Activated naive CD8-positive, alpha-beta T cell (primary cell): Measurements from ENCODE around the gene CCND1.

ENCODE experiments used
- H3K27ac Mint-ChIP-seq: one replicate; pipeline ENCODE4 v1.8.0; 2021; ENCODE audit warnings: mixed read lengths
- H3K27me3 Mint-ChIP-seq: one replicate; pipeline ENCODE4 v1.8.0; 2021; ENCODE audit warnings: mixed read lengths
- H3K36me3 Mint-ChIP-seq: one replicate; pipeline ENCODE4 v1.8.0; 2021; ENCODE audit warnings: mixed read lengths
- H3K4me1 Mint-ChIP-seq: one replicate; pipeline ENCODE4 v1.8.0; 2021; ENCODE audit warnings: low read depth, mixed read lengths
- H3K4me3 Mint-ChIP-seq: one replicate; pipeline ENCODE4 v1.8.0; 2021; ENCODE audit warnings: mild to moderate bottlenecking, mixed read lengths
- H3K9me3 Mint-ChIP-seq: one replicate; pipeline ENCODE4 v1.8.0; 2021; ENCODE audit warnings: low read depth, mixed read lengths

CCND1 gene

GRCh38 chr11:69651834-69652620, 11.1 kb downstream of the CCND1 start:
- H3K27ac Mint-ChIP-seq = no peak overlapping the region
- H3K27me3 Mint-ChIP-seq = no peaks in the 10 kb centered on the region
- no peaks in the 10 kb centered on the region for H3K4me1 Mint-ChIP-seq
- H3K4me3 Mint-ChIP-seq = no peak overlapping the region
- no peaks in the 10 kb centered on the region for H3K9me3 Mint-ChIP-seq
- H3K36me3 Mint-ChIP-seq = peaks cover 2% of the 10 kb centered on the region

- H3K27ac Mint-ChIP-seq = no peak overlapping the region
- no peaks in the 10 kb centered on the region for H3K4me1 Mint-ChIP-seq
- H3K27me3 Mint-ChIP-seq = no peaks in the 10 kb centered on the region
- H3K36me3 Mint-ChIP-seq = peaks cover 2% of the 10 kb centered on the region
- H3K4me3 Mint-ChIP-seq = no peak overlapping the region
- no peaks in the 10 kb centered on the region for H3K9me3 Mint-ChIP-seq
Measured at GRCh38 chr11:69652999-69653398, 12.0 kb downstream of the CCND1 start.

GRCh38 chr11:69653406-69653960, 12.5 kb downstream of the CCND1 start:
- Mint-ChIP-seq H3K27me3 (no peaks in the 10 kb centered on the region), H3K9me3 (no peaks in the 10 kb centered on the region), H3K4me1 (no peaks in the 10 kb centered on the region), H3K27ac (no peak overlapping the region), H3K36me3 (peaks cover 2% of the 10 kb centered on the region), H3K4me3 (no peak overlapping the region)

- Mint-ChIP-seq H3K27ac (no peak overlapping the region), H3K36me3 (peaks cover 2% of the 10 kb centered on the region), H3K9me3 (no peaks in the 10 kb centered on the region), H3K4me1 (no peaks in the 10 kb centered on the region), H3K4me3 (no peak overlapping the region), H3K27me3 (no peaks in the 10 kb centered on the region)
Measured at GRCh38 chr11:69654001-69654659, 13.2 kb downstream of the CCND1 start.

GRCh38 chr11:69654660-69655478, 13.9 kb downstream of the CCND1 start:
- Mint-ChIP-seq H3K4me3 (no peak overlapping the region), H3K27ac (no peak overlapping the region), H3K4me1 (no peaks in the 10 kb centered on the region), H3K9me3 (no peaks in the 10 kb centered on the region), H3K27me3 (no peaks in the 10 kb centered on the region), H3K36me3 (peaks cover 2% of the 10 kb centered on the region)

- no peaks in the 10 kb centered on the region for H3K9me3 Mint-ChIP-seq
- H3K4me1 Mint-ChIP-seq = no peaks in the 10 kb centered on the region
- H3K4me3 Mint-ChIP-seq = no peak overlapping the region
- H3K27me3 Mint-ChIP-seq = no peaks in the 10 kb centered on the region
- H3K36me3 Mint-ChIP-seq = peaks cover 2% of the 10 kb centered on the region
- no peak overlapping the region for H3K27ac Mint-ChIP-seq
Measured at GRCh38 chr11:69655479-69656428, 14.8 kb downstream of the CCND1 start.

- H3K27me3 Mint-ChIP-seq = no peaks in the 10 kb centered on the region
- H3K27ac Mint-ChIP-seq = no peak overlapping the region
- H3K4me3 Mint-ChIP-seq = no peak overlapping the region
- peaks cover 2% of the 10 kb centered on the region for H3K36me3 Mint-ChIP-seq
- no peaks in the 10 kb centered on the region for H3K4me1 Mint-ChIP-seq
- H3K9me3 Mint-ChIP-seq = no peaks in the 10 kb centered on the region
Measured at GRCh38 chr11:69656536-69657455, 15.8 kb downstream of the CCND1 start.

GRCh38 chr11:69657456-69657910, 16.5 kb downstream of the CCND1 start:
- Mint-ChIP-seq H3K27me3 (no peaks in the 10 kb centered on the region), H3K4me1 (no peaks in the 10 kb centered on the region), H3K36me3 (peaks cover 2% of the 10 kb centered on the region), H3K4me3 (no peak overlapping the region), H3K9me3 (no peaks in the 10 kb centered on the region), H3K27ac (no peak overlapping the region)

GRCh38 chr11:69657911-69658625, 17.1 kb downstream of the CCND1 start:
- Mint-ChIP-seq H3K36me3 (peaks cover under 1% of the 10 kb centered on the region), H3K27ac (no peak overlapping the region), H3K4me3 (no peak overlapping the region), H3K27me3 (no peaks in the 10 kb centered on the region), H3K4me1 (no peaks in the 10 kb centered on the region), H3K9me3 (no peaks in the 10 kb centered on the region)

- H3K4me1 Mint-ChIP-seq = no peaks in the 10 kb centered on the region
- H3K27ac Mint-ChIP-seq = no peak overlapping the region
- no peak overlapping the region for H3K4me3 Mint-ChIP-seq
- H3K27me3 Mint-ChIP-seq = no peaks in the 10 kb centered on the region
- H3K9me3 Mint-ChIP-seq = no peaks in the 10 kb centered on the region
- no peaks in the 10 kb centered on the region for H3K36me3 Mint-ChIP-seq
Measured at GRCh38 chr11:69658626-69659450, 17.9 kb downstream of the CCND1 start.

- H3K27ac Mint-ChIP-seq = no peak overlapping the region
Measured at GRCh38 chr11:69659591-69659990, 18.6 kb downstream of the CCND1 start.

GRCh38 chr11:69660001-69660500, 19.1 kb downstream of the CCND1 start:
- H3K36me3 Mint-ChIP-seq = no peaks in the 10 kb centered on the region
- H3K9me3 Mint-ChIP-seq = no peaks in the 10 kb centered on the region
- H3K4me3 Mint-ChIP-seq = no peak overlapping the region
- H3K27me3 Mint-ChIP-seq = no peaks in the 10 kb centered on the region
- no peak overlapping the region for H3K27ac Mint-ChIP-seq
- no peaks in the 10 kb centered on the region for H3K4me1 Mint-ChIP-seq

More at GRCh38 chr11:69659591-69659990, 18.6 kb downstream of the CCND1 start:
- Mint-ChIP-seq H3K36me3 (no peaks in the 10 kb centered on the region), H3K27me3 (no peaks in the 10 kb centered on the region), H3K4me3 (no peak overlapping the region), H3K9me3 (no peaks in the 10 kb centered on the region), H3K4me1 (no peaks in the 10 kb centered on the region)
